Gastroesophageal sphincter (tissue), 3 donors: Measurements from ENCODE around the gene TRNT1.

ENCODE experiments used
- CTCF ChIP-seq, 4 experiments: fragments of 200-600 bp in 2 of 4; fragments of 450-650 bp in 2 of 4; sonication (generic) in 1 of 4; IDR thresholded peaks; one replicate each; pipeline ENCODE4 v1.5.1; 2017 to 2019; ENCODE audit warnings: antibody characterized with exemption in 4 of 4, mild to moderate bottlenecking in 2 of 4, moderate library complexity in 2 of 4
- POLR2AphosphoS5 ChIP-seq: sonication (generic); formaldehyde crosslinking; IDR thresholded peaks from one replicate; pipeline ENCODE4 v1.6.1; 2017; ENCODE audit warnings: antibody characterized with exemption

GRCh38 chr3:3105246-3105645 lies 21.5 kb upstream of the TRNT1 start:
- TF ChIP-seq CTCF (IDR thresholded peaks at IDR 0.05) (no peak), POLR2AphosphoS5 (no peak)
